Measurements from ENCODE around the gene TAF4.

Gene TAF4

DNA sequence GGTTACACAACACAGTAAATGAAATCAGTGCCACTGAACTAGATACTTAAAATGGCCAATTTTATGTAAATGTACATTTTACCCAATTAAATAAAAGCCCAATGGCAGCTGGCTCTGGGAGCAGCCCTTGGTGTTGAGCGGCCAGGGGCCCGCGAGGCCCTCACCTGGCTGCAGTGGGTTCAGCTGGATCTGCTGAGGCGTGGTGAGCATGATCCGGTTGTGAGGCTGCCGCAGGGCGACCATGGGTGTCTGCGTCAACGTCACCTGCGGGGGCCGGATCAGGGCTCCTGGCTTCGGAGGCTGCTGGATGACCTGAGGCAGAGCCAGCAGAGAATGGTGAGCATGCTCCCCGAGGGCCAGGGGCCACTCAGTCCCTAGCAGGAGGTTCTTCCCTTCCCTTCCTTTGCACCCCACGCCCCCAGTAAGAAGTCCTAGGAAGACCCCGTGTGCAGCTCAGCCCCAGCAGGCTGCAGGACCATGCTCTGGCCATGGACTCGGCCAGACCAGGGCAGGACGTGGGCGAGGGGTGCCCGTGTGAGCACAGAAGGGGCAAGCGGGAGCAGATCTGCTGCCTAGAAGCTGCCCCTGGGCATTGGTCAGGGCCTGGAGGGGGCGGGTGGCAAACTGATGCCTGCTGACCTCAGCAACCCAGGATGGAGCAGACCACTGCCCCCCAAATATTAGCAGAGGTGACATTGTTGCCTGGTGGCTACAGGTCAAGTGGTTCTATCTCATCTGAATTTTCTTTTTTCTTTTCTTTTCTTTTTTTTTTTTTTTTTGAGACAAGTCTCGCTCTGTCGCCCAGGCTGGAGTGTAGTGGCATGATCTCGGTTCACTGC lies 61.9 kb downstream of the TAF4 start:
- no peak for TF ChIP-seq ZNF16 (tag by site-specific recombination; IDR thresholded peaks at IDR 0.05; ENCODE audit: low read depth)
- Histone ChIP-seq H3K4me1 (ENCODE audit: control insufficient read depth, insufficient read depth, low read length) (no peaks in the 10 kb centered on the region), H3K27ac (ENCODE audit: extremely low read depth, low read depth, low read length) (no peak overlapping the region), H3K9me3 (ENCODE audit: control insufficient read depth, insufficient read depth, low read depth, low read length) (no peaks in the 10 kb centered on the region), H3K4me3 (ENCODE audit: low read depth, low read length) (no peak overlapping the region), H3K36me3 (ENCODE audit: control insufficient read depth in 2 of 2, insufficient read depth in 1 of 2, low read length in 2 of 2) (peaks cover 12 to 96% of the 10 kb centered on the region in 2 experiments)
- ChIA-PET CTCF (no interaction called here), POLR2A (interaction anchor here (1.0 kb wide), 1 partner anchor 63 kb away, joined by 3 read pairs; no protein-coding TSS in a partner anchor)

DNA sequence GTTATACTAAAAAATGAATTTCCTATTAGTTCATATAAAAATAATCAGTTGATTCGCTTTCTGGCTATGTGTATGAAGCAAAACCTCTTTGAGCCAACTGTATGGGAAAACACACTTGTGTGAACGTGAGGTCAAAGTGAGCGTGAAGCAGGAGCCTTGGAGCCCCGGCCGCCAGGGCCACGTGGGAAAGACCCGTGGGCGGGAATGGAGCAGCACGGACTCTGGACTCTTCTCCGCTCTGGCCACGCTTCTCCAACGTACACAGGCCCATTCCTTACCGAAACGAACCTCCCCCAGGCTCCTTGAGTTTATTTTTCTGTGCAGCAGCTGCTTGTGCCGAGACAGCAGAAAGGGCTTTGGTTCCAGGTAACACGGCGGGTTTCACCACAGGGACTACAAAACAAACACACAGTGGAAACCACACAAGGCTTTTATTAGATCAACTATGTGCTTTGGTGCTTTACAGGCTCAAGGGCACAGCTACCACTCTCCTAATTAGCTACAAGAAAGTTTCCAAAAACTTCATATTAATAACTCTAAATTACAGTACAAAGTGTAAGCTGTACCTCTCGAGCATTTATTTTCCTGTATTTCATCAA lies 62.7 kb downstream of the TAF4 start:
- Histone ChIP-seq H3K36me3 (ENCODE audit: control insufficient read depth in 2 of 2, insufficient read depth in 1 of 2, low read length in 2 of 2) (peaks cover 13 to 96% of the 10 kb centered on the region in 2 experiments), H3K9me3 (ENCODE audit: control insufficient read depth, insufficient read depth, low read depth, low read length) (no peaks in the 10 kb centered on the region), H3K4me3 (ENCODE audit: low read depth, low read length) (no peak overlapping the region), H3K4me1 (ENCODE audit: control insufficient read depth, insufficient read depth, low read length) (no peaks in the 10 kb centered on the region), H3K27ac (ENCODE audit: extremely low read depth, low read depth, low read length) (no peak overlapping the region)
- no peak for TF ChIP-seq ZNF514 (tag by site-specific recombination; IDR thresholded peaks at IDR 0.05)
- no peak for TF ChIP-seq SETDB1 (IDR thresholded peaks at IDR 0.05; ENCODE audit: insufficient read length, low read length)
- no peak for TF ChIP-seq ZNF341 (tag by site-specific recombination; IDR thresholded peaks at IDR 0.05; ENCODE audit: low read depth)
- ChIA-PET POLR2A (no interaction called here), CTCF (no interaction called here)

GRCh38 chr20:62001178-62001715 lies 64.4 kb downstream of the TAF4 start:
- no peak overlapping the region for H3K27ac ChIP-seq (ENCODE audit: extremely low read depth, low read depth, low read length)
- no peak overlapping the region for H3K4me3 ChIP-seq (ENCODE audit: low read depth, low read length)
- H3K4me1 ChIP-seq (ENCODE audit: control insufficient read depth, insufficient read depth, low read length), result no peaks in the 10 kb centered on the region
- no peaks in the 10 kb centered on the region for H3K9me3 ChIP-seq (ENCODE audit: control insufficient read depth, insufficient read depth, low read depth, low read length)
- H3K36me3 ChIP-seq (ENCODE audit: control insufficient read depth in 2 of 2, insufficient read depth in 1 of 2, low read length in 2 of 2), result peaks cover 21 to 95% of the 10 kb centered on the region in 2 experiments
- CTCF ChIA-PET, result interaction anchor here (1.3 kb wide), 1 partner anchor 10 kb away, joined by 3 read pairs; no protein-coding TSS in a partner anchor
- POLR2A ChIA-PET, result no interaction called here
- TF ChIP-seq ZFP69B (tag by site-specific recombination; IDR thresholded peaks at IDR 0.05), result no peak
- TF ChIP-seq ZSCAN5A (tag by site-specific recombination; IDR thresholded peaks at IDR 0.05), result no peak
- TF ChIP-seq SCRT2 (tag by site-specific recombination; IDR thresholded peaks at IDR 0.05), result no peak
- no peak for TF ChIP-seq SCRT1 (tag by site-specific recombination; IDR thresholded peaks at IDR 0.05; ENCODE audit: borderline replicate concordance)
- TF ChIP-seq ZNF146 (tag by site-specific recombination; IDR thresholded peaks at IDR 0.05), result no peak
- TF ChIP-seq ZNF837 (tag by site-specific recombination; IDR thresholded peaks at IDR 0.05), result no peak
- no peak for TF ChIP-seq ZNF76 (tag by site-specific recombination; IDR thresholded peaks at IDR 0.05; ENCODE audit: borderline replicate concordance, low read depth)
- TF ChIP-seq, protein P1, sequence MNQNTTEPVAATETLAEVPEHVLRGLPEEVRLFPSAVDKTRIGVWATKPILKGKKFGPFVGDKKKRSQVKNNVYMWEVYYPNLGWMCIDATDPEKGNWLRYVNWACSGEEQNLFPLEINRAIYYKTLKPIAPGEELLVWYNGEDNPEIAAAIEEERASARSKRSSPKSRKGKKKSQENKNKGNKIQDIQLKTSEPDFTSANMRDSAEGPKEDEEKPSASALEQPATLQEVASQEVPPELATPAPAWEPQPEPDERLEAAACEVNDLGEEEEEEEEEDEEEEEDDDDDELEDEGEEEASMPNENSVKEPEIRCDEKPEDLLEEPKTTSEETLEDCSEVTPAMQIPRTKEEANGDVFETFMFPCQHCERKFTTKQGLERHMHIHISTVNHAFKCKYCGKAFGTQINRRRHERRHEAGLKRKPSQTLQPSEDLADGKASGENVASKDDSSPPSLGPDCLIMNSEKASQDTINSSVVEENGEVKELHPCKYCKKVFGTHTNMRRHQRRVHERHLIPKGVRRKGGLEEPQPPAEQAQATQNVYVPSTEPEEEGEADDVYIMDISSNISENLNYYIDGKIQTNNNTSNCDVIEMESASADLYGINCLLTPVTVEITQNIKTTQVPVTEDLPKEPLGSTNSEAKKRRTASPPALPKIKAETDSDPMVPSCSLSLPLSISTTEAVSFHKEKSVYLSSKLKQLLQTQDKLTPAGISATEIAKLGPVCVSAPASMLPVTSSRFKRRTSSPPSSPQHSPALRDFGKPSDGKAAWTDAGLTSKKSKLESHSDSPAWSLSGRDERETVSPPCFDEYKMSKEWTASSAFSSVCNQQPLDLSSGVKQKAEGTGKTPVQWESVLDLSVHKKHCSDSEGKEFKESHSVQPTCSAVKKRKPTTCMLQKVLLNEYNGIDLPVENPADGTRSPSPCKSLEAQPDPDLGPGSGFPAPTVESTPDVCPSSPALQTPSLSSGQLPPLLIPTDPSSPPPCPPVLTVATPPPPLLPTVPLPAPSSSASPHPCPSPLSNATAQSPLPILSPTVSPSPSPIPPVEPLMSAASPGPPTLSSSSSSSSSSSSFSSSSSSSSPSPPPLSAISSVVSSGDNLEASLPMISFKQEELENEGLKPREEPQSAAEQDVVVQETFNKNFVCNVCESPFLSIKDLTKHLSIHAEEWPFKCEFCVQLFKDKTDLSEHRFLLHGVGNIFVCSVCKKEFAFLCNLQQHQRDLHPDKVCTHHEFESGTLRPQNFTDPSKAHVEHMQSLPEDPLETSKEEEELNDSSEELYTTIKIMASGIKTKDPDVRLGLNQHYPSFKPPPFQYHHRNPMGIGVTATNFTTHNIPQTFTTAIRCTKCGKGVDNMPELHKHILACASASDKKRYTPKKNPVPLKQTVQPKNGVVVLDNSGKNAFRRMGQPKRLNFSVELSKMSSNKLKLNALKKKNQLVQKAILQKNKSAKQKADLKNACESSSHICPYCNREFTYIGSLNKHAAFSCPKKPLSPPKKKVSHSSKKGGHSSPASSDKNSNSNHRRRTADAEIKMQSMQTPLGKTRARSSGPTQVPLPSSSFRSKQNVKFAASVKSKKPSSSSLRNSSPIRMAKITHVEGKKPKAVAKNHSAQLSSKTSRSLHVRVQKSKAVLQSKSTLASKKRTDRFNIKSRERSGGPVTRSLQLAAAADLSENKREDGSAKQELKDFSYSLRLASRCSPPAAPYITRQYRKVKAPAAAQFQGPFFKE (tag by site-specific recombination; IDR thresholded peaks at IDR 0.05; ENCODE audit: borderline replicate concordance), result no peak
- TF ChIP-seq, protein P2, sequence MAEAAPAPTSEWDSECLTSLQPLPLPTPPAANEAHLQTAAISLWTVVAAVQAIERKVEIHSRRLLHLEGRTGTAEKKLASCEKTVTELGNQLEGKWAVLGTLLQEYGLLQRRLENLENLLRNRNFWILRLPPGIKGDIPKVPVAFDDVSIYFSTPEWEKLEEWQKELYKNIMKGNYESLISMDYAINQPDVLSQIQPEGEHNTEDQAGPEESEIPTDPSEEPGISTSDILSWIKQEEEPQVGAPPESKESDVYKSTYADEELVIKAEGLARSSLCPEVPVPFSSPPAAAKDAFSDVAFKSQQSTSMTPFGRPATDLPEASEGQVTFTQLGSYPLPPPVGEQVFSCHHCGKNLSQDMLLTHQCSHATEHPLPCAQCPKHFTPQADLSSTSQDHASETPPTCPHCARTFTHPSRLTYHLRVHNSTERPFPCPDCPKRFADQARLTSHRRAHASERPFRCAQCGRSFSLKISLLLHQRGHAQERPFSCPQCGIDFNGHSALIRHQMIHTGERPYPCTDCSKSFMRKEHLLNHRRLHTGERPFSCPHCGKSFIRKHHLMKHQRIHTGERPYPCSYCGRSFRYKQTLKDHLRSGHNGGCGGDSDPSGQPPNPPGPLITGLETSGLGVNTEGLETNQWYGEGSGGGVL (tag by site-specific recombination; IDR thresholded peaks at IDR 0.05), result no peak
- TF ChIP-seq BCL11A (tag by site-specific recombination; IDR thresholded peaks at IDR 0.05; ENCODE audit: low read depth), result no peak
- TF ChIP-seq ZIC2 (tag by site-specific recombination; IDR thresholded peaks at IDR 0.05), result no peak
- TF ChIP-seq REPIN1 (tag by site-specific recombination; IDR thresholded peaks at IDR 0.05; ENCODE audit: low read depth), result no peak
- TF ChIP-seq ZNF623 (tag by site-specific recombination; IDR thresholded peaks at IDR 0.05), result no peak
- TF ChIP-seq ZNF391 (tag by site-specific recombination; IDR thresholded peaks at IDR 0.05; ENCODE audit: borderline replicate concordance, low read depth), result no peak
- no peak for TF ChIP-seq EGR2 (tag by site-specific recombination; IDR thresholded peaks at IDR 0.05; ENCODE audit: low read depth)
- TF ChIP-seq ZNF792 (tag by site-specific recombination; IDR thresholded peaks at IDR 0.05), result no peak
- TF ChIP-seq MYNN (tag by site-specific recombination; IDR thresholded peaks at IDR 0.05; ENCODE audit: borderline replicate concordance), result no peak

Measured in HEK293 (cell line).